ENCODE measurements around the gene RAPGEF1.
A peak's percentile ranks its signal among the peaks of the same experiment; 100 is the strongest.

Gene RAPGEF1

DNA sequence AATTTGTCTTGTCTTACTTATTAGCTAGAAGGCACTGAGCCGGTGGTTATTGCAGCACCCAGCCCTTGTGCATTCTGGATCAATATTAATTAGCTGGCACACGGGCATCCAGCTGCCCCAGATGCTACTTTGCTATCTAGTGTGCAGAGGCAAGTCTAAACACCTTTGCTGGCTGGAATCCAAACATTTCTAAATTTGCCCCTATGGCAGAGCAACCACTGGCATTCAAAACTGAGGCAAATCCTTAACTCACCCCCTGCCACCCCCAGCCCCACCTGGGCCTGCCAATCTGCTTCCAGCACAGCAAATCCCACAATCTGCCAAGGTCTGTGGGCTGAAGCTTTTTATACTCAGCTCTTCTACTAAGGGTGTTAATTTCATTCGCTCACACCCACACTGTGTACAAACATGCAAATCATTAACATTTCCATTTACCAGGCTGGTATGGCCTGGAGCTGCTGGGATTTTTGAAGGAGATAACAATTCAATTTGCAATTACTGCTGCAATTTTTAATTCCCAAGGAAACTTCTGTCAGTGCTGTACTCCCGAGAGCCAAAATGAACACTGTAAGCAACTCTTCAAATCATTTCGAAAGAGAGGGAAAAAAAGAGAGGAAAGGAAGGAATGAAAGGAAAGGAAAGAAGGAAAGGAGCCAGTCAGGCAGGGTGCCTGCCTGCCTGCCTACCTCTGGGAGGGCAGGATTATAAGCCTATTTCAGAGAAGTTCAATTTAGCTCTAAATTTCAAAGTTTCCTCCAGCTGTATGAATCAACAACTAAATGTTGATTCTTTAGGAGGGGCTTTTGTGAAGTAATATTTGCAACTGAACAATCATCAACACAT, 35.5 kb downstream of the RAPGEF1 start:
- Histone ChIP-seq H3K4me3 (ENCODE audit: severe bottlenecking) (no peak overlapping the region), H3K27me3 (ENCODE audit: insufficient read depth, poor library complexity, severe bottlenecking) (no peaks in the 10 kb centered on the region), H3K4me1 (ENCODE audit: insufficient read depth, poor library complexity, severe bottlenecking) (peaks cover 45% of the 10 kb centered on the region), H3K27ac (ENCODE audit: poor library complexity, severe bottlenecking) (peak overlapping the region; percentile 23), H3K36me3 (ENCODE audit: low read depth) (no peaks in the 10 kb centered on the region), H3K9me3 (ENCODE audit: severe bottlenecking) (no peaks in the 10 kb centered on the region)
- ATAC-seq (ENCODE audit: low read depth): peak; percentile 48
- no peak for TF ChIP-seq CTCF (IDR thresholded peaks at IDR 0.05; ENCODE audit: poor library complexity, severe bottlenecking)
- no peak for DNase-seq (ENCODE audit: low spot score)

GRCh38 chr9:131703697-131704096, 36.2 kb downstream of the RAPGEF1 start:
- no peak for TF ChIP-seq CTCF (IDR thresholded peaks at IDR 0.05; ENCODE audit: poor library complexity, severe bottlenecking)
- Histone ChIP-seq H3K27ac (ENCODE audit: poor library complexity, severe bottlenecking) (peak overlapping the region; percentile 23), H3K9me3 (ENCODE audit: severe bottlenecking) (no peaks in the 10 kb centered on the region), H3K4me3 (ENCODE audit: severe bottlenecking) (no peak overlapping the region), H3K36me3 (ENCODE audit: low read depth) (no peaks in the 10 kb centered on the region), H3K27me3 (ENCODE audit: insufficient read depth, poor library complexity, severe bottlenecking) (no peaks in the 10 kb centered on the region), H3K4me1 (ENCODE audit: insufficient read depth, poor library complexity, severe bottlenecking) (peaks cover 44% of the 10 kb centered on the region)
- DNase-seq (ENCODE audit: low spot score): no peak
- no peak for ATAC-seq (ENCODE audit: low read depth)

- no peak overlapping the region for H3K27ac ChIP-seq (ENCODE audit: poor library complexity, severe bottlenecking)
- H3K4me3 ChIP-seq (ENCODE audit: severe bottlenecking): no peak overlapping the region
- H3K27me3 ChIP-seq (ENCODE audit: insufficient read depth, poor library complexity, severe bottlenecking): no peaks in the 10 kb centered on the region
- DNase-seq (ENCODE audit: low spot score): no peak
- ATAC-seq (ENCODE audit: low read depth): peak; percentile 35; the same call in 1 of the 3 replicates
- no peaks in the 10 kb centered on the region for H3K36me3 ChIP-seq (ENCODE audit: low read depth)
- H3K9me3 ChIP-seq (ENCODE audit: severe bottlenecking): no peaks in the 10 kb centered on the region
- peaks cover 39% of the 10 kb centered on the region for H3K4me1 ChIP-seq (ENCODE audit: insufficient read depth, poor library complexity, severe bottlenecking)
- TF ChIP-seq CTCF (IDR thresholded peaks at IDR 0.05; ENCODE audit: poor library complexity, severe bottlenecking): no peak
These were observed 37.0 kb downstream of the RAPGEF1 start for GRCh38 chr9:131702911-131703310.

DNA sequence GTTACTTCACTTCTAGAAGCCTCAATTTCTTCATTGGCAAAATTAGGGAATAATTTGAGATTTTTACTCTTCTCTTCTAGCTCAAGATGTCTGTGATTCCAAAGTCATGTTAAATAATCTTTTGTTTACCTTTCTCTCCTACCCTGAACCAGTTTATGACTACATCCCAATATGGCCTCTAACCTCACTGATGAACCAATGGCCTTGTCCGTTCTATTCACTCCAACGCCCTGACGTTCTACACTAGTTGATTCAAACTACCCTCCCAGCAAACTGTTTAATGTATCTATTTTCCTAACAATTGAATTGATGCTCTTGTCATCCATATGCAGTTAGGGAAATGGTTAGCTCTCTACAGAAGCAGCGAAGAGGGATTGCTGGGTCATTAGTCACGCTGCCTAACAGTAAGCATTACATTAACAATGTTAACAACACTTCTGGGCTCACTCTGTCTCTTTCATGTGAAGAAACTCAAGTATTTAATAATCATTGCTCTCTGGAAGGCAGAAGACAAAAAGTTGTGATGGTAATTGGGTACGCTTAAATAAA, 38.0 kb downstream of the RAPGEF1 start:
- no peaks in the 10 kb centered on the region for H3K36me3 ChIP-seq (ENCODE audit: low read depth)
- H3K27ac ChIP-seq (ENCODE audit: poor library complexity, severe bottlenecking): no peak overlapping the region
- peaks cover 28% of the 10 kb centered on the region for H3K4me1 ChIP-seq (ENCODE audit: insufficient read depth, poor library complexity, severe bottlenecking)
- H3K9me3 ChIP-seq (ENCODE audit: severe bottlenecking): no peaks in the 10 kb centered on the region
- H3K4me3 ChIP-seq (ENCODE audit: severe bottlenecking): no peak overlapping the region
- no peak for DNase-seq (ENCODE audit: low spot score)
- ATAC-seq (ENCODE audit: low read depth): no peak
- no peak for TF ChIP-seq CTCF (IDR thresholded peaks at IDR 0.05; ENCODE audit: poor library complexity, severe bottlenecking)
- H3K27me3 ChIP-seq (ENCODE audit: insufficient read depth, poor library complexity, severe bottlenecking): no peaks in the 10 kb centered on the region

DNA sequence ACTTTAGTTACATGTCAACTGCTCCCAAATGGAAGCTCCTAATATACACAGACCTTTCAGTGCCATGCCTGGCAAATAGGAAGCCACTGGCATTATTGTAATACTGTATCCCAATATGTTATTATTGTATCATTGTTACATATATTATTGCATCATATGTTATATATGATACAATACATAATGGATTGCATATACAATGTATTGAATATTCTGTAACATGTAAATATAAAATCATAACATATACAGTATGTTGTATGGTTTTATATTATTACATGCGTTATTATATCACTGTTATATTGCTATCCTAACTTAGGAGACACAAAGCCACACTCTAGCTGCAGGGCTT, 38.5 kb downstream of the RAPGEF1 start:
- peaks cover 27% of the 10 kb centered on the region for H3K4me1 ChIP-seq (ENCODE audit: insufficient read depth, poor library complexity, severe bottlenecking)
- H3K36me3 ChIP-seq (ENCODE audit: low read depth): no peaks in the 10 kb centered on the region
- DNase-seq (ENCODE audit: low spot score) (no peak), ATAC-seq (ENCODE audit: low read depth) (no peak)
- no peaks in the 10 kb centered on the region for H3K27me3 ChIP-seq (ENCODE audit: insufficient read depth, poor library complexity, severe bottlenecking)
- no peak overlapping the region for H3K4me3 ChIP-seq (ENCODE audit: severe bottlenecking)
- TF ChIP-seq CTCF (IDR thresholded peaks at IDR 0.05; ENCODE audit: poor library complexity, severe bottlenecking): no peak
- H3K9me3 ChIP-seq (ENCODE audit: severe bottlenecking): no peaks in the 10 kb centered on the region
- H3K27ac ChIP-seq (ENCODE audit: poor library complexity, severe bottlenecking): no peak overlapping the region

Measured in RWPE2 (cell line).